Stimulated activated CD8-positive, alpha-beta memory T cell treated with anti-CD3 and anti-CD28 coated beads, Interleukin-4, amount 100 ng/mL, for 48 hours (primary cell): ENCODE results near the gene NBEA.

Experiments used
- DNase-seq: peaks from one replicate; pipeline ENCODE4 v3.0.0-alpha.2; 2020

The NBEA gene

DNA sequence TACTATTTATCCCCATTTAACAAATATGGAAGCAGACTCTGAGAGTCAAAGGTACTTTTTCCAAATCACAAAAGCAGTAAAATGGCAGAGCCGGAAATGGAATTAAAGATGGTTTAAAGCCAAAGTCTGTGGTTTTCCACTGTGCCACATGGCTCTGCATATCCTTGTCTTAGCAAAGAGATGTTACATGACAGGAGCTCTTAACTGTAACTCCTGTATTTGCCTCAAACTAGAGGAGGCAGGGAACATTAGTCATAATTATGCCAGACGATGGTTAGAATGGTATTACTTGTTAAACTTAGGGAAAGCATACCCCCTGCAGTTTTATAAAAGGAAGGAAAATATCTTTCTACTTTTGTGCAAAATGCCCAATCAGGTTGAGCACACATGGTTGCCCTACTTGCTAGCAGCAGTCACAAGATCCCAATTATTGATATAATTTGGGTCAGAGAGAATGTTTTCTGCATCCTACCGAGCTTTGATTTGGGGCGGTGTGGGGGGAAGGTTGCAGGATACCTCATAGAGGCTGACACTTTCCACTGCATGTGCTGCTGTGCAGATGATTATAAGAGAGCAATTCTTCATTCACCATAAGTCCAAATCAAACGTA is 576.4 kb downstream of the NBEA start:
- DNase-seq: no peak

DNA sequence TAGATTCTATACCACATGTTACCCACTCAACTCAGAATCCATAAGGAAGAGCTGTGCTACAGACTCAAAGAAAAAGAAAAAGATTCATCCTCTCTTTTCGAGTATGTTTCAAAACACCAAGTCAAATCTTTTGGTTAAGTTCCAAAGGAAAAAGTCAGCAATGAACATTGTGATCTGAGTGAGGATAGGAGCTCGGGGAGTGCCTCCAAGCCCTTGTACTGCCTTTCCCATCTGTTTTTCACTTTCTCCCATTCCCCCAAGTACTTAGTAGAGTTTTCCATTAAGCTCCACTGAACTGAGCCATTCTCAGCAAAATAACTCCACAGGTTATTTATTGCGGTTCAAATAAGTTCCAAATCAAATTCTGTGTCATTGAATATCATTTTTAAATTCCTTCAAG is 582.1 kb downstream of the NBEA start:
- DNase-seq: no peak

- no peak for DNase-seq
Observed at GRCh38 chr13:35526577-35526976, 584.5 kb downstream of the NBEA start.

DNA sequence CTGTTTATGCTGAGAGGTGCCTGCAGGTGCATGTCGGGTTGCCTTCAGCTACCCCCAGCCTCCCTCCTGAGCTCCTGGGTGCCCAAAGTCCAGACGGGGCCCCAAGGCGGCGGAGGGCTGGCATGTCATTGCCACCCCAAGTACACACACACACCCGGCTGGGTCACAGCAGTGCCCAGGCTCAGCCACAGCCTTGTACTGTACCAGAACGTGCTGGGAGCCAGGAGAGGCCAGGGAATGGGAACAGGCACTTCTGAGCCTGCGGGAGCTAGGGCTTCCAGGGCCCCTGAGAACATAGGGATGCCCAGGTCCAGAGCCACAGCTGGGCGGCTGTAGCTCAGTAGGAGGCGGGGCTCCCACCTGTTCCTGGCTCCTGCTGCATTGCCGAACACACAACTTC is 585.4 kb downstream of the NBEA start:
- no peak for DNase-seq

GRCh38 chr13:35530147-35530546 is 588.1 kb downstream of the NBEA start:
- no peak for DNase-seq

DNA sequence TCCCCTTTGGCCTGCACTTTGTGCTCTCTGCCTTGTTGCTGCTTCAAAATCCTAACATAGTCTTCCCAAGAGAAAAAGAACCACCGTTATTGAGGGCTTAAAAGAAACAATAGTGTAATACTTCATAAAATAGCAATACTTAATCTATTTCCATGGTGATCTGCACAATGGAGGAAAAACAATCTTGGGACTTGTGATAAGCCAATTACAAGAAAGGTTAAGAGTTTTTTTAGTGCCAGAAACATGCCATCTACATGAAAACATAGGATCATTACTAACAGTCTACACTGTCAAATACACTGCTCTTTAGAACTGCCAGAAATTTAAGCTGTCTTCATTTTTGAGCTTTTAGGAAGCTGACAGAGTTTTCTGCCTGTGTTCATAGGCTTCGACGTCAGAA is 588.5 kb downstream of the NBEA start:
- DNase-seq: no peak

DNA sequence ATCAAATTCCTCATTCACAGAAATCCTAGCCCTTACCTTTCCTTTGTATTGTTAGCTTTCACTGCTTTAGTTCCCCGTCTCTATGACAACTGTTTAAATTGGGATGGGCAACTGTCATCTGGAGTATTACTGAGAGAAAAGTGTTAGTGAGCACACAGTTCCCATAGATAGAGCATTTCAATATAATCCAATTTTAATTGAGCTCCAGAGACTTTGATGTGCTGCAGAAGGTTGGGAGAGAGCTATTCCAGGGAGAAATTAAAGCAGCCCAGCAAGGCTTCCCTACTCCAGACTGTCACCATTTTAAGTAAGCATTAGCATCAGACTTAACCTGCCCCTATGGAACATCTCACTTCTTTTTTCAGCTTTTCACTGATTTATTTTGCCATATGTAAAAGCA is 589.5 kb downstream of the NBEA start:
- no peak for DNase-seq

DNA sequence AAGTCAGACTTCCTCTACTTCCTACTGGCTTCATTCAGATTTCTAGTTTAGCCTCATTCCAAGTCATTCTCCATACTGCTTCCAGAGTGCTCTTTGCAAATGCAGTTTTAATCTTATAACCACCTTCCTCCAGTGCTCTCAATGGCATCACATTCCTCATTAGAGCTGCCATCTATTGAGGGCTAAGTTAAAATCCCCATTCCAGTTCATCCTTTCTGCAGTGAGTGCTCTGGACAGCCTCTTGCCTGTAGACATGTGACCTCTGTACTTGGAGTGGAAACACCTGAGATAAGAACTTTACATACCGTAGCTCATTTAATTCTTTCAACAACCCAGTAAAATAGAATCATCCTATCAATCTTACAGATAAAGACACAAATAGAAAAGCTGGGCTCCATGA is 592.3 kb downstream of the NBEA start:
- no peak for DNase-seq

DNA sequence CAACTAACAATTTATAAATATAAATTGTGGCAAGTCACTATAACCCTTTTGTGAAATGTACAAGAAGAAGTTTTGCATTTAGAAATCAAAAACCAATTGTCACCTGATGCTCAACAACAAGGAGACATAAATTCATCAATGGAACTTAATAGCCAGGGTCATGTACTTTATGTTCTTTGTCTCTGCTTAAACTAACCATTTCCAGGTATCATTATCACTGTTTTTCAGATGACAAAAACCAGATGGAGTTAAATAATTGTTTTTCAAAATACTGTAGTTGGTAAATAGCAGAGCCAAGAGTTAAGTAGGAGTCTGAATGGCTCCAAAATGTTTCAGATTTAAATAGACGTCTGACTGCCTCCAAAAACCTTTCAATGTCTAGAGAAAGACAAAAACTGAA is 606.7 kb downstream of the NBEA start:
- no peak for DNase-seq

DNA sequence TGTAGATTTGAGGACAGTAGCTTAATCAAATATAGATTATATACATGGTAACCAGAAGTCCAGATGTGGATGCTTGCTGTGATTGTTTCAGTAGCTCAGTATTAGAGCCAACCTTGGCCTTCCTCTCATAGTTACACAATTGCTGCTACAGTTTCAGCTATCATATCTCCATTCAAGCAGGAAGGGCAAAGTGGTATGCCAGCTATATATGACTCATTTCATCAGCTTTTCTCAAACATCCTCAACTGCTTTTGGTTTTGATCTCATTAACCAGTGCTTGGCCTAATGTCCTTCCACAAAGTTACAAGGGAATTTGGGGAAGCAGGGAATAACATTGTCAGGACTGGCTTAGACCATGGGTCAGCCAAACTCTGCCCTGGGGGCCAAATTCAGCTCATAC is 607.4 kb downstream of the NBEA start:
- DNase-seq: no peak

DNA sequence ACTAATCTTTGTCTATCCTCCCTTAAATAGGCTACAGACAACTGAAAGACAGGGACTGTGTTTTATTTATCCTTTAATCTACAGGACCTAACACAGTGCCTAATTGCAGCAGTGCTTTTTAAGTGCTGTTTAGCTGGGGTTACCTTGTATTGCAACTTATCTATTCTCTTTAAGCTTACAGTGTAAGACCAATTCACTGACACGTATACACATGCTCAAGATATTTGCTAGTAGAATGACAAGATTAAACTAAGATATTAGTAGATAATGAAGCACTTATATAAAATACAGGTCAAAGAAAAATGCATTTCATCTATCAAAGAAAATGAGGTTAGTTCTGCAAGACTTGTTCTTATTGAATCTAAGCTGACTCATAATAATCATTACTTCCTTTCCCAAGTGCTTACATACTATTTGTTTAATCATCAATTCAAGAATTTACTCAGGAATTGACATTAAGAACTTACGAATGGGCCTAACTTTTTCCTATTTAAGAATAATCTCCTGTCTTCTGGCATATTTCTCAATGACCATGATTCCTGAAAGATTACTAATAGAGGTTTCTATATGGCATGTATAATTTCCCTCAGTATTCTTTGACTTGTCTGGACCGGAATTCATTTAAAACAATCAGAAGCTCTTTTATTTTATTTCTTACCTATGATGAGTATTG is 610.2 kb downstream of the NBEA start:
- no peak for DNase-seq

- DNase-seq: no peak
Observed at GRCh38 chr13:35554972-35555623, 613.0 kb downstream of the NBEA start.

GRCh38 chr13:35557475-35557874 is 615.4 kb downstream of the NBEA start:
- no peak for DNase-seq

- no peak for DNase-seq
Observed at GRCh38 chr13:35561540-35561939, 619.5 kb downstream of the NBEA start.

GRCh38 chr13:35565273-35565672 is 623.2 kb downstream of the NBEA start:
- no peak for DNase-seq

DNA sequence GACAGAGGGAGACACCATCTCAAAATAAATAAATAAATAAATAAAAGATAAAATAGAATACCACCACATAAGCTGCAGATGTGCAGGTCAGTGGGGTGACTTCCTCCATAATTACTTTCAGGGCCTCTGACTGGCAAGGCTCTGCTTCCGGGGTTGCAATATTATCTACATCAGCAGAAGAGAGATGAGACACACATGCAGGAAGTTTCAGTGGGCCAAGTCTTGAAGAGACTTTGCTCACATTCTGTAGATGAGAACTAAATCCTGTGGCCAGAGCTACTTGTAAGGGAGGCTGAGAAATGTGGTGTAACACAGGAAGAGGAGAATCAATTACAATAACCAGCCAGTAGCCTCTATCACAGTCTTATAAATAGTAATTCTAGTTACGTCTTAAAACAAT is 624.3 kb downstream of the NBEA start:
- no peak for DNase-seq

- no peak for DNase-seq
Observed at GRCh38 chr13:35567406-35567980, 625.4 kb downstream of the NBEA start.

DNA sequence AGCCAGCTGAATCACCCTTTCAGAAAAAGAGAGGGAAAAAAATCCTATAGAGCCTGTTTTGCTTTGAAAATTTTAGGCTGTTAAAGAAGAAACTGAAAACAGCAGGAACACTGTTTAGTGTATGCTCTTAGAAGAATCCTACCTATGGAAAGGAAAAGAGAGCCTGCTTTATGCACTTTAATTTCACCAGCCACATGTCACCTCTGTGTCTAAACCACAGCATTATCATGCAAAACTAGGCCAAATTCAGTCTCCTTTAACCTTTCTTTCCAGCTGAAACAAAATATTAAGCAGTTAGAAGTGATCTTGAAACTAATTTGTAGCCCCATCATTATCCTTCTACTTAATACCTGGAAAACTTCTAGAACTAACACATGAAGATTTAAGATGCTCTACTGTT is 631.6 kb downstream of the NBEA start:
- no peak for DNase-seq

DNA sequence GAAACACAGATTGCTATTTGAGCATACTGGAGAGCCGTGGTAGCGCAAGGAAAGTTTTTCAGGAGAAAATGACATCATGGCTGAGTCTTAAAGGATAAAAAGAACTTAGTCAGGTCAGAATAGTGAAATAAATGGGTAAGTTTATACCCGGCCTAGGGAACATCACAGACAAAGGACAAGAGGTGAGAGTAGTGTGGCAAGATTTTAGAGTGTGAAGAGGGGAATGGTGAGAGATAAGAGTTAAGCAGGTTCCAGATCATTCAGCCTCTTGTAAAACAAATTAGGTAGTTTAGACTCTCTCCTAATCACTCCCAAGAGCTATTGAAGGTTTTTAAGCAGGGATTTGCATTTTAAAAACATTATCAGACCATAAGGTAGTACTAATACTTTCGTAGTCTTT is 650.4 kb downstream of the NBEA start:
- DNase-seq: no peak

GRCh38 chr13:35593651-35594050 is 651.6 kb downstream of the NBEA start:
- DNase-seq: no peak

GRCh38 chr13:35594096-35594495 is 652.0 kb downstream of the NBEA start:
- DNase-seq: no peak

DNA sequence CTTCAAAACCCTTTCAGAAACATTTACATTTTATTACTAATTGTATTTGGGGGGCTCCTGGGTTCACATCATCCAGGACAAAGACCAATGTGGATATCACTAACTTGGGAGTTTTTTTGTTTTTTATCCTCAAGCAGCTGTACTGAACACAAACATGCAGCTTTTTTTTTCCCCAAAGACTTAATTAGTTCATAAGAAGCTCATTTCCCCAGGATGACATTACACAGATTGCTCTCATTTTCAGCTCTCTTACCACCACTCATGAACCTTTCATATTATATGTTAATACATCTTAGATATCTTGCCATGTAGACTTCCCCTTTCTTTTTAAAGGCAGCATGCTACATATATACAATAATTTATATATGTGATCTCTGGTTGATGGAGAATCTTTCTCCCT is 653.1 kb downstream of the NBEA start:
- DNase-seq: no peak

DNA sequence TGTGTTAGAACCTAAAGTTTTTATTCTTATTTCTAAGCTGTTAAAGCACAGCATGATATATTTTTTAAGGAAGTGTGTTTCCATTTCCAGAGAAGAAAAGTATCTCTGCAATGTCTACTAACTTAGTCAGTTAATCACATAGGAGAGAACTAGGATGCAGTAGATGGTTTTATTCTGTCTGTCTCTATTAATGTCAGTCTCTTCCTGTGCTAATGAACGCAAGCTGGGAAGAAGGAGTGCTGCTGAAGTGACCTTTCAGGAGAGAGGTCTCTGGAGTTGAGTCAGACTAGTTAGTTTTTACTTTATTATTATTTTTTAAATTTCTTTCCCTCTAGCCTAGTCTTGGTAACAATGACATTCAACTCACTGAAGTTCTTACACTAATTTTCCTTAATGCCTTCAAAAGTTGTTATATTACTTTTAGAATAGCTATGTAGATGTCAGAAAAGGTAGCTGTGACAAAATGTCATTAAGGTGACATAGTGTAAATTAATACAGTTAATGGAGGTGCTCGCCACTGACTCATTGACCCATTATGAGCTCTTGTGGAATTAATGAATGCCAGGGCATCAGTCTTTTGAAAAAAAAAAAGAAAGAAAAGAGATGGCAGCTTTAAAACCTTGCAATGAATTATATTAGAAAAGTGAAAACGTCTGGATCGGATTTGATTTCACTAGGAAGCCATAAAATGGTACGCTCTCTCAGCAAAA is 654.4 kb downstream of the NBEA start:
- DNase-seq: no peak

- no peak for DNase-seq
Observed at GRCh38 chr13:35597451-35597850, 655.4 kb downstream of the NBEA start.
